ENCODE results near the gene CLEC16A. TPM values are rescaled to one million over a fixed set of nuclear protein-coding genes. Genes with fewer than 3 reads are reported as not detected.
"Not testable (repeated sequence)": the region's sequence is repeated elsewhere in the genome, so short reads cannot be mapped to it uniquely, and the experiment has no call there.

CLEC16A gene
- total and polyA plus RNA-seq, 5 donors from 2014 or later, result 11.8 to 38.9 (median 12.3) TPM

GRCh38 chr16:10921536-10922327 lies 22.6 kb upstream of the CLEC16A start:
- Mint-ChIP-seq H3K4me1 (peaks cover 0 to 6% (median 2%) of the 10 kb centered on the region in 4 donors), H3K9me3 (no peaks in the 10 kb centered on the region), H3K36me3 (peaks cover 11% of the 10 kb centered on the region), H3K4me3 (no peak overlapping the region), H3K27me3 (no peaks in the 10 kb centered on the region), H3K27ac (peak overlapping the region in 1 of 3 donors; percentile 66)
- Histone ChIP-seq H3K9me3 (ENCODE audit: control insufficient read depth in 2 of 2, low read length in 2 of 2) (no peaks in the 10 kb centered on the region), H3K4me1 (ENCODE audit: control insufficient read depth, insufficient read depth, low read length, poor library complexity, severe bottlenecking) (peaks cover 4% of the 10 kb centered on the region), H3K4me3 (ENCODE audit: low read depth, low read length) (no peak overlapping the region), H3K36me3 (ENCODE audit: control insufficient read depth, insufficient read depth, low read length) (peaks cover 27% of the 10 kb centered on the region), H3K27me3 (ENCODE audit: control insufficient read depth, insufficient read depth, low read length) (no peaks in the 10 kb centered on the region), H3K27ac (ENCODE audit: insufficient read depth, low read length, poor library complexity, severe bottlenecking) (no peak overlapping the region)
- DNase-seq (no peak), ATAC-seq (ENCODE audit: low read depth in 2 of 2) (no peak)

GRCh38 chr16:10922328-10923145 lies 21.8 kb upstream of the CLEC16A start:
- H3K27me3 ChIP-seq (ENCODE audit: control insufficient read depth, insufficient read depth, low read length), result no peaks in the 10 kb centered on the region
- H3K27ac Mint-ChIP-seq, result peak overlapping the region in 1 of 3 donors; percentile 66
- DNase-seq (no peak), ATAC-seq (ENCODE audit: low read depth in 2 of 2) (no peak)
- H3K9me3 Mint-ChIP-seq, result no peaks in the 10 kb centered on the region
- H3K9me3 ChIP-seq (ENCODE audit: control insufficient read depth in 2 of 2, low read length in 2 of 2), result no peaks in the 10 kb centered on the region
- H3K4me1 Mint-ChIP-seq, result peaks cover 0 to 6% (median 3%) of the 10 kb centered on the region in 4 donors
- H3K27me3 Mint-ChIP-seq, result no peaks in the 10 kb centered on the region
- H3K4me3 ChIP-seq (ENCODE audit: low read depth, low read length), result no peak overlapping the region
- H3K27ac ChIP-seq (ENCODE audit: insufficient read depth, low read length, poor library complexity, severe bottlenecking), result no peak overlapping the region
- no peak overlapping the region for H3K4me3 Mint-ChIP-seq
- peaks cover 32% of the 10 kb centered on the region for H3K36me3 ChIP-seq (ENCODE audit: control insufficient read depth, insufficient read depth, low read length)
- H3K36me3 Mint-ChIP-seq, result peaks cover 17% of the 10 kb centered on the region
- peaks cover 4% of the 10 kb centered on the region for H3K4me1 ChIP-seq (ENCODE audit: control insufficient read depth, insufficient read depth, low read length, poor library complexity, severe bottlenecking)

- Histone ChIP-seq H3K9me3 (ENCODE audit: control insufficient read depth in 2 of 2, low read length in 2 of 2) (no peaks in the 10 kb centered on the region), H3K27ac (ENCODE audit: insufficient read depth, low read length, poor library complexity, severe bottlenecking) (no peak overlapping the region), H3K27me3 (ENCODE audit: control insufficient read depth, insufficient read depth, low read length) (no peaks in the 10 kb centered on the region), H3K4me1 (ENCODE audit: control insufficient read depth, insufficient read depth, low read length, poor library complexity, severe bottlenecking) (peaks cover 4% of the 10 kb centered on the region), H3K4me3 (ENCODE audit: low read depth, low read length) (no peak overlapping the region), H3K36me3 (ENCODE audit: control insufficient read depth, insufficient read depth, low read length) (peaks cover 35% of the 10 kb centered on the region)
- Mint-ChIP-seq H3K4me3 (no peak overlapping the region), H3K27me3 (no peaks in the 10 kb centered on the region), H3K4me1 (peaks cover 0 to 6% (median 3%) of the 10 kb centered on the region in 4 donors), H3K27ac (no peak overlapping the region), H3K9me3 (no peaks in the 10 kb centered on the region), H3K36me3 (peaks cover 23% of the 10 kb centered on the region)
- no peak for ATAC-seq (ENCODE audit: low read depth in 2 of 2)
- no peak for DNase-seq
These were observed 21.2 kb upstream of the CLEC16A start for GRCh38 chr16:10923146-10923649.

- Histone ChIP-seq H3K4me1 (ENCODE audit: control insufficient read depth, insufficient read depth, low read length, poor library complexity, severe bottlenecking) (peaks cover 1% of the 10 kb centered on the region), H3K27ac (ENCODE audit: insufficient read depth, low read length, poor library complexity, severe bottlenecking) (no peak overlapping the region), H3K9me3 (ENCODE audit: control insufficient read depth in 2 of 2, low read length in 2 of 2) (no peaks in the 10 kb centered on the region), H3K4me3 (ENCODE audit: low read depth, low read length) (no peak overlapping the region), H3K36me3 (ENCODE audit: control insufficient read depth, insufficient read depth, low read length) (peaks cover 35% of the 10 kb centered on the region), H3K27me3 (ENCODE audit: control insufficient read depth, insufficient read depth, low read length) (no peaks in the 10 kb centered on the region)
- H3K9me3 Mint-ChIP-seq, result no peaks in the 10 kb centered on the region
- ATAC-seq (ENCODE audit: low read depth in 2 of 2) (no peak), DNase-seq (no peak)
- H3K4me1 Mint-ChIP-seq, result peaks cover 0 to 2% (median 2%) of the 10 kb centered on the region in 4 donors
- H3K36me3 Mint-ChIP-seq, result peaks cover 23% of the 10 kb centered on the region
- no peaks in the 10 kb centered on the region for H3K27me3 Mint-ChIP-seq
- peak overlapping the region in 1 of 3 donors; percentile 38 for H3K27ac Mint-ChIP-seq
- H3K4me3 Mint-ChIP-seq, result no peak overlapping the region
These were observed 20.6 kb upstream of the CLEC16A start for GRCh38 chr16:10923650-10924214.

- peaks cover 27% of the 10 kb centered on the region for H3K36me3 Mint-ChIP-seq
- not testable (repeated sequence) for H3K27me3 Mint-ChIP-seq; H3K4me3 Mint-ChIP-seq; DNase-seq; H3K4me3 ChIP-seq (ENCODE audit: low read depth, low read length); H3K27ac Mint-ChIP-seq; H3K4me1 Mint-ChIP-seq; H3K27ac ChIP-seq (ENCODE audit: insufficient read depth, low read length, poor library complexity, severe bottlenecking); ATAC-seq (ENCODE audit: low read depth in 2 of 2); H3K9me3 ChIP-seq (ENCODE audit: control insufficient read depth in 2 of 2, low read length in 2 of 2); H3K9me3 Mint-ChIP-seq; H3K27me3 ChIP-seq (ENCODE audit: control insufficient read depth, insufficient read depth, low read length); H3K4me1 ChIP-seq (ENCODE audit: control insufficient read depth, insufficient read depth, low read length, poor library complexity, severe bottlenecking)
- H3K36me3 ChIP-seq (ENCODE audit: control insufficient read depth, insufficient read depth, low read length), result peaks cover 40% of the 10 kb centered on the region
These were observed 19.1 kb upstream of the CLEC16A start for GRCh38 chr16:10925285-10925684.

- H3K27me3 ChIP-seq (ENCODE audit: control insufficient read depth, insufficient read depth, low read length), result no peaks in the 10 kb centered on the region
- H3K4me3 ChIP-seq (ENCODE audit: low read depth, low read length), result no peak overlapping the region
- no peaks in the 10 kb centered on the region for H3K9me3 ChIP-seq (ENCODE audit: control insufficient read depth in 2 of 2, low read length in 2 of 2)
- Mint-ChIP-seq H3K4me1 (peaks cover 0 to 3% (median 1%) of the 10 kb centered on the region in 4 donors), H3K36me3 (peaks cover 27% of the 10 kb centered on the region), H3K27ac (no peak overlapping the region), H3K9me3 (peaks cover 0 to 2% (median 0%) of the 10 kb centered on the region in 7 donors), H3K27me3 (no peaks in the 10 kb centered on the region), H3K4me3 (no peak overlapping the region)
- peaks cover 40% of the 10 kb centered on the region for H3K36me3 ChIP-seq (ENCODE audit: control insufficient read depth, insufficient read depth, low read length)
- H3K27ac ChIP-seq (ENCODE audit: insufficient read depth, low read length, poor library complexity, severe bottlenecking), result no peak overlapping the region
- no peaks in the 10 kb centered on the region for H3K4me1 ChIP-seq (ENCODE audit: control insufficient read depth, insufficient read depth, low read length, poor library complexity, severe bottlenecking)
- ATAC-seq (ENCODE audit: low read depth in 2 of 2), result no peak
- DNase-seq, result no peak
These were observed 18.3 kb upstream of the CLEC16A start for GRCh38 chr16:10926094-10926493.

GRCh38 chr16:10926867-10927266 lies 17.5 kb upstream of the CLEC16A start:
- peaks cover 27% of the 10 kb centered on the region for H3K36me3 Mint-ChIP-seq
- H3K9me3 Mint-ChIP-seq, result peaks cover 0 to 2% (median 0%) of the 10 kb centered on the region in 7 donors
- ATAC-seq (ENCODE audit: low read depth in 2 of 2) (no peak), DNase-seq (no peak)
- Histone ChIP-seq H3K27me3 (ENCODE audit: control insufficient read depth, insufficient read depth, low read length) (no peaks in the 10 kb centered on the region), H3K9me3 (ENCODE audit: control insufficient read depth in 2 of 2, low read length in 2 of 2) (no peaks in the 10 kb centered on the region), H3K4me1 (ENCODE audit: control insufficient read depth, insufficient read depth, low read length, poor library complexity, severe bottlenecking) (no peaks in the 10 kb centered on the region), H3K36me3 (ENCODE audit: control insufficient read depth, insufficient read depth, low read length) (peaks cover 46% of the 10 kb centered on the region), H3K4me3 (ENCODE audit: low read depth, low read length) (no peak overlapping the region), H3K27ac (ENCODE audit: insufficient read depth, low read length, poor library complexity, severe bottlenecking) (no peak overlapping the region)
- H3K4me3 Mint-ChIP-seq, result no peak overlapping the region
- no peak overlapping the region for H3K27ac Mint-ChIP-seq
- H3K4me1 Mint-ChIP-seq, result peaks cover 0 to 5% (median 1%) of the 10 kb centered on the region in 4 donors
- no peaks in the 10 kb centered on the region for H3K27me3 Mint-ChIP-seq
